Stomach (tissue), 9 donors: ENCODE data around the gene IFITM10. TPM values are rescaled to one million over a fixed set of nuclear protein-coding genes. Genes with fewer than 3 reads are reported as not detected.

Experiments used
- DNase-seq, 2 donors: peaks; one replicate each; pipeline versions ENCODE4 v3.0.0 to v3.0.0-alpha.2; 2013 to 2019
- H3K27ac ChIP-seq, 5 donors: fragments of 200-600 bp in 4 of 5; sonication (generic) in 4 of 5; one replicate each; pipeline ENCODE4 v1.5.1; 2013 to 2019; ENCODE audit warnings: mild to moderate bottlenecking in 1 of 5, moderate library complexity in 1 of 5
- H3K27me3 ChIP-seq, 3 donors: fragments of 200-600 bp; sonication (generic); one replicate each; pipeline ENCODE4 v1.5.1; 2017 to 2019; ENCODE audit warnings: mixed run types in 1 of 3
- H3K36me3 ChIP-seq, 4 donors: fragments of 200-600 bp; sonication (generic); 1 replicate in 3 of 4; 2 replicates in 1 of 4; pipeline ENCODE4 v1.5.1; 2016 to 2019
- H3K4me1 ChIP-seq, 4 donors: fragments of 200-600 bp; sonication (generic); one replicate each; pipeline ENCODE4 v1.5.1; 2016 to 2019
- H3K4me3 ChIP-seq, 4 donors: fragments of 200-600 bp; sonication (generic) in 3 of 4; one replicate each; pipeline ENCODE4 v1.5.1; 2016 to 2019; ENCODE audit warnings: mild to moderate bottlenecking in 1 of 4
- H3K9me3 ChIP-seq, 4 donors: fragments of 200-600 bp; sonication (generic); one replicate each; pipeline ENCODE4 v1.5.1; 2016 to 2019
- CTCF ChIP-seq, 7 experiments: fragments of 450-650 bp in 4 of 7; fragments of 200-600 bp in 3 of 7; sonication (generic) in 3 of 7; IDR thresholded peaks; one replicate each; pipeline ENCODE4 v1.5.1; 2016 to 2019; ENCODE audit warnings: antibody characterized with exemption in 7 of 7, control low read depth in 2 of 7, mild to moderate bottlenecking in 1 of 7
- EP300 ChIP-seq: sonication (generic); formaldehyde crosslinking; IDR thresholded peaks from one replicate; pipeline ENCODE4 v1.6.1; 2017; ENCODE audit warnings: antibody characterized with exemption
- POLR2A ChIP-seq, 4 donors: fragments of 450-650 bp; IDR thresholded peaks; one replicate each; pipeline ENCODE4 v1.6.1; 2016; ENCODE audit warnings: antibody characterized with exemption in 4 of 4, control low read depth in 2 of 4, mild to moderate bottlenecking in 1 of 4, moderate library complexity in 1 of 4
- POLR2AphosphoS5 ChIP-seq, 3 donors: sonication (generic); formaldehyde crosslinking; IDR thresholded peaks; one replicate each; pipeline ENCODE4 v1.6.1; 2016; ENCODE audit warnings: antibody characterized with exemption in 3 of 3
- whole genome bisulfite sequencing, 5 donors: extraction: QIAGEN DNeasy Blood & Tissue Kit in 3 of 5; methylation state at CpG; one replicate each; pipeline versions ENCODE4 v1.1.5 to v1.1.7; 2013 to 2018; 5-methylcytosine and 5-hydroxymethylcytosine counted together
- intact Hi-C: fragments of 100-400 bp; cut with DNase I; formaldehyde crosslinking; loops from one replicate; pipeline ENCODE4 v1.15.1; 2023; ENCODE audit warnings: low total_unique reads
- polyA plus RNA-seq, 3 donors: library from polyadenylated mRNA; stranded (reverse); fragments of 200-250 nt; gene quantifications; one replicate each; pipeline ENCODE4 v1.2.3, GENCODE V29; 2013
- total RNA-seq, 5 donors: library from RNA; depleted of rRNA; stranded (reverse); fragments of >200 nt; gene quantifications; one replicate each; pipeline versions ENCODE4 v1.1.0 to v1.2.3, GENCODE V29; 2014 to 2016
- donor health status: healthy with polysubstance abuse.
- donor health status: Bipolar disorder and iron deficiency.
- donor health status: healthy.

The IFITM10 gene
- total and polyA plus RNA-seq, 8 donors: 0.19 to 1.1 (median 0.84) TPM; not detected in 4

- no peak for DNase-seq
- Histone ChIP-seq H3K36me3 (no peaks in the 10 kb centered on the region), H3K27me3 (peaks cover 0 to 63% (median 20%) of the 10 kb centered on the region in 3 donors), H3K9me3 (no peaks in the 10 kb centered on the region), H3K27ac (no peak overlapping the region), H3K4me3 (no peak overlapping the region), H3K4me1 (no peaks in the 10 kb centered on the region)
- no peak for TF ChIP-seq POLR2AphosphoS5 (IDR thresholded peaks at IDR 0.05)
- TF ChIP-seq EP300: no peak
- TF ChIP-seq POLR2A (IDR thresholded peaks at IDR 0.05): no peak
- no peak for TF ChIP-seq CTCF (IDR thresholded peaks at IDR 0.05)
- intact Hi-C loops: no loop called here
- WGBS, 5 donors: 56 to 67% (median 62%) methylated on average over 11 of the region's 11 CpGs
Measured at GRCh38 chr11:1727096-1727690, 23.2 kb downstream of the IFITM10 start.

- Histone ChIP-seq H3K27ac (no peak overlapping the region), H3K27me3 (peaks cover 0 to 47% (median 0%) of the 10 kb centered on the region in 3 donors), H3K36me3 (no peaks in the 10 kb centered on the region), H3K4me1 (peaks cover 0 to 6% (median 0%) of the 10 kb centered on the region in 4 donors), H3K4me3 (no peak overlapping the region), H3K9me3 (no peaks in the 10 kb centered on the region)
- no peak for TF ChIP-seq POLR2AphosphoS5 (IDR thresholded peaks at IDR 0.05)
- no peak for TF ChIP-seq POLR2A (IDR thresholded peaks at IDR 0.05)
- DNase-seq: no peak
- intact Hi-C loops: no loop called here
- 72 to 78% (median 73%) methylated on average over 8 of the region's 8 CpGs for WGBS, 5 donors
Measured at GRCh38 chr11:1719781-1720180, 30.6 kb downstream of the IFITM10 start.

- no peaks in the 10 kb centered on the region for H3K9me3 ChIP-seq
- H3K4me1 ChIP-seq: peaks cover 0 to 6% (median 0%) of the 10 kb centered on the region in 4 donors
- WGBS, 5 donors: 91 to 95% (median 92%) methylated on average over 15 of the region's 15 CpGs
- H3K27ac ChIP-seq: no peak overlapping the region
- no peak for DNase-seq
- TF ChIP-seq POLR2AphosphoS5 (IDR thresholded peaks at IDR 0.05) (no peak), POLR2A (IDR thresholded peaks at IDR 0.05) (no peak), CTCF (IDR thresholded peaks at IDR 0.05) (no peak)
- H3K36me3 ChIP-seq: no peaks in the 10 kb centered on the region
- H3K4me3 ChIP-seq: no peak overlapping the region
- intact Hi-C loops: no loop called here
- H3K27me3 ChIP-seq: peaks cover 0 to 52% (median 0%) of the 10 kb centered on the region in 3 donors
Measured at GRCh38 chr11:1718326-1718725, 32.1 kb downstream of the IFITM10 start.

GRCh38 chr11:1717745-1718144 is 32.6 kb downstream of the IFITM10 start:
- Histone ChIP-seq H3K4me3 (no peak overlapping the region), H3K9me3 (no peaks in the 10 kb centered on the region), H3K36me3 (no peaks in the 10 kb centered on the region), H3K27ac (no peak overlapping the region), H3K4me1 (peaks cover 0 to 6% (median 0%) of the 10 kb centered on the region in 4 donors), H3K27me3 (peaks cover 0 to 52% (median 0%) of the 10 kb centered on the region in 3 donors)
- no peak for DNase-seq
- TF ChIP-seq EP300 (no peak), POLR2A (IDR thresholded peaks at IDR 0.05) (no peak), CTCF (IDR thresholded peaks at IDR 0.05) (no peak), POLR2AphosphoS5 (IDR thresholded peaks at IDR 0.05) (no peak)
- 78 to 86% (median 80%) methylated on average over 8 of the region's 8 CpGs for WGBS, 5 donors
- intact Hi-C loops: no loop called here
